Neural progenitor cell (in vitro differentiated cells): ENCODE measurements around the gene DPF3. TPM values are rescaled to one million over a fixed set of nuclear protein-coding genes. Genes with fewer than 3 reads are reported as not detected.

Experiments used
- DNase-seq: peaks from one replicate; pipeline ENCODE4 v3.0.0-alpha.2; 2016; ENCODE audit warnings: low spot score
- H2AFZ ChIP-seq: fragments of 200-600 bp; sonication (generic); replicated peaks from 2 replicates; pipeline ENCODE4 v1.6.1; 2016; ENCODE audit warnings: antibody characterized with exemption
- H3F3A ChIP-seq: fragments of 200-600 bp; sonication (generic); 2 replicates; pipeline ENCODE4 v1.6.1; 2016; ENCODE audit warnings: antibody characterized with exemption, low read depth
- H3K27ac ChIP-seq: fragments of 200-600 bp; sonication (generic); 2 replicates; pipeline ENCODE4 v1.5.1; 2016; ENCODE audit warnings: mild to moderate bottlenecking
- H3K27me3 ChIP-seq: fragments of 200-600 bp; sonication (generic); 2 replicates; pipeline ENCODE4 v1.6.1; 2016; ENCODE audit warnings: mild to moderate bottlenecking, moderate library complexity
- H3K36me3 ChIP-seq: fragments of 200-600 bp; sonication (generic); 2 replicates; pipeline ENCODE4 v1.5.1; 2016
- H3K4me1 ChIP-seq: fragments of 200-600 bp; sonication (generic); 2 replicates; pipeline ENCODE4 v1.6.1; 2016; ENCODE audit warnings: mixed run types
- H3K4me2 ChIP-seq: fragments of 200-600 bp; sonication (generic); 2 replicates; pipeline ENCODE4 v1.6.1; 2016
- H3K4me3 ChIP-seq: fragments of 200-600 bp; sonication (generic); 2 replicates; pipeline ENCODE4 v1.5.1; 2016
- H3K79me2 ChIP-seq: fragments of 200-600 bp; sonication (generic); 2 replicates; pipeline ENCODE4 v1.6.1; 2016; ENCODE audit warnings: low read depth
- H3K9ac ChIP-seq: fragments of 200-600 bp; sonication (generic); 2 replicates; pipeline ENCODE4 v1.6.1; 2016
- H3K9me3 ChIP-seq: fragments of 200-600 bp; sonication (generic); 2 replicates; pipeline ENCODE4 v1.5.1; 2016; ENCODE audit warnings: low read depth
- H4K20me1 ChIP-seq: fragments of 200-600 bp; sonication (generic); 2 replicates; pipeline ENCODE4 v1.6.1; 2016; ENCODE audit warnings: low read depth
- H3K27ac Mint-ChIP-seq: 3 replicates; pipeline ENCODE4 v1.8.0; 2021; ENCODE audit warnings: mixed read lengths
- H3K27me3 Mint-ChIP-seq: 2 replicates; pipeline ENCODE4 v1.8.0; 2022; ENCODE audit warnings: low read depth, mild to moderate bottlenecking, inconsistent platforms, moderate library complexity, mixed read lengths; ENCODE audit not compliant: insufficient read depth
- H3K36me3 Mint-ChIP-seq: 3 replicates; pipeline ENCODE4 v1.8.0; 2021; ENCODE audit warnings: mixed read lengths
- H3K4me1 Mint-ChIP-seq: 3 replicates; pipeline ENCODE4 v1.8.0; 2021; ENCODE audit warnings: mixed read lengths
- H3K4me3 Mint-ChIP-seq: 3 replicates; pipeline ENCODE4 v1.8.0; 2021; ENCODE audit warnings: mild to moderate bottlenecking, moderate library complexity, mixed read lengths
- H3K9me3 Mint-ChIP-seq: 3 replicates; pipeline ENCODE4 v1.8.0; 2020; ENCODE audit warnings: mixed read lengths
- CTCF ChIP-seq: fragments of 200-600 bp; sonication (generic); IDR thresholded peaks from 2 replicates; pipeline ENCODE4 v1.5.1; 2017; ENCODE audit warnings: antibody characterized with exemption, mild to moderate bottlenecking
- EZH2 ChIP-seq: fragments of 200-600 bp; sonication (generic); IDR thresholded peaks from 2 replicates; pipeline ENCODE4 v1.6.1; 2017; ENCODE audit warnings: antibody characterized with exemption, mild to moderate bottlenecking, moderate library complexity
- EZH2phosphoT487 ChIP-seq: fragments of 200-600 bp; sonication (generic); IDR thresholded peaks from 2 replicates; pipeline ENCODE4 v1.6.1; 2017; ENCODE audit warnings: antibody characterized with exemption
- total RNA-seq: library from RNA; depleted of rRNA; stranded (reverse); fragments of >200 nt; gene quantifications from 2 replicates; pipeline ENCODE4 v1.2.3, GENCODE V29; 2015; ENCODE audit warnings: low replicate concordance

The DPF3 gene
- total RNA-seq, 1 donor from 2014 or later: not detected

- Mint-ChIP-seq H3K9me3 (peaks cover 3% of the 10 kb centered on the region), H3K36me3 (no peaks in the 10 kb centered on the region), H3K27ac (no peak overlapping the region), H3K27me3 (peaks cover 22% of the 10 kb centered on the region), H3K4me1 (peaks cover 35% of the 10 kb centered on the region), H3K4me3 (no peak overlapping the region)
- H3K27ac ChIP-seq: no peak overlapping the region
- H3K4me3 ChIP-seq: no peak overlapping the region
- H3K4me2 ChIP-seq: peak overlapping the region; percentile 14
- H3K9ac ChIP-seq: no peak overlapping the region
- H3K4me1 ChIP-seq: peaks cover 51% of the 10 kb centered on the region
- no peaks in the 10 kb centered on the region for H3K36me3 ChIP-seq
- peaks cover 29% of the 10 kb centered on the region for H3K27me3 ChIP-seq
- peaks cover 5% of the 10 kb centered on the region for H4K20me1 ChIP-seq
- peaks cover 11% of the 10 kb centered on the region for H3F3A ChIP-seq
- H3K79me2 ChIP-seq: no peaks in the 10 kb centered on the region
- no peak overlapping the region for H2AFZ ChIP-seq
- H3K9me3 ChIP-seq: no peaks in the 10 kb centered on the region
- no peak for DNase-seq
- TF ChIP-seq CTCF (no peak), EZH2 (no peak), EZH2phosphoT487 (no peak)
These were observed 5.7 kb downstream of the DPF3 start for GRCh38 chr14:72888192-72888591.

GRCh38 chr14:72887514-72887913 lies 6.4 kb downstream of the DPF3 start:
- Histone ChIP-seq H3K79me2 (no peaks in the 10 kb centered on the region), H3K9me3 (no peaks in the 10 kb centered on the region), H3F3A (peaks cover 11% of the 10 kb centered on the region), H2AFZ (no peak overlapping the region), H3K4me3 (no peak overlapping the region), H3K27ac (no peak overlapping the region), H3K27me3 (peaks cover 22% of the 10 kb centered on the region), H3K4me1 (peaks cover 51% of the 10 kb centered on the region), H3K9ac (no peak overlapping the region), H4K20me1 (peaks cover 2% of the 10 kb centered on the region), H3K4me2 (peak overlapping the region; percentile 14), H3K36me3 (no peaks in the 10 kb centered on the region)
- DNase-seq: no peak
- TF ChIP-seq EZH2 (no peak), CTCF (no peak), EZH2phosphoT487 (no peak)
- Mint-ChIP-seq H3K4me1 (peaks cover 35% of the 10 kb centered on the region), H3K27me3 (peaks cover 21% of the 10 kb centered on the region), H3K4me3 (no peak overlapping the region), H3K36me3 (no peaks in the 10 kb centered on the region), H3K9me3 (peaks cover 3% of the 10 kb centered on the region), H3K27ac (no peak overlapping the region)

GRCh38 chr14:72884386-72884785 lies 9.5 kb downstream of the DPF3 start:
- H3K27ac Mint-ChIP-seq: no peak overlapping the region
- no peak overlapping the region for H3K4me2 ChIP-seq

More at GRCh38 chr14:72884386-72884785, 9.5 kb downstream of the DPF3 start:
- H3K27me3 ChIP-seq: no peaks in the 10 kb centered on the region
- no peak overlapping the region for H3K4me3 Mint-ChIP-seq
- no peak overlapping the region for H2AFZ ChIP-seq
- no peaks in the 10 kb centered on the region for H3K36me3 Mint-ChIP-seq
- no peak overlapping the region for H3K27ac ChIP-seq
- DNase-seq: no peak
- no peaks in the 10 kb centered on the region for H3F3A ChIP-seq
- no peak overlapping the region for H3K4me3 ChIP-seq
- no peak for TF ChIP-seq EZH2phosphoT487
- TF ChIP-seq CTCF: no peak
- TF ChIP-seq EZH2: no peak
- no peaks in the 10 kb centered on the region for H3K36me3 ChIP-seq
- peaks cover 23% of the 10 kb centered on the region for H3K4me1 ChIP-seq
- no peaks in the 10 kb centered on the region for H3K9me3 ChIP-seq
- H3K9me3 Mint-ChIP-seq: peaks cover 3% of the 10 kb centered on the region
- H3K4me1 Mint-ChIP-seq: peaks cover 20% of the 10 kb centered on the region
- no peaks in the 10 kb centered on the region for H4K20me1 ChIP-seq
- no peaks in the 10 kb centered on the region for H3K27me3 Mint-ChIP-seq
- H3K79me2 ChIP-seq: no peaks in the 10 kb centered on the region
- no peak overlapping the region for H3K9ac ChIP-seq
